DOHH2 (cell line): Measurements from ENCODE around the gene KLHL15.

Experiments used
- H3F3A ChIP-seq: fragments of 200-600 bp; sonication (generic), shearing (Covaris generic); 2 replicates; pipeline ENCODE4 v1.6.0; 2016; ENCODE audit warnings: antibody characterized with exemption, mild to moderate bottlenecking; ENCODE audit not compliant: control insufficient read depth, insufficient read depth
- H3K27ac ChIP-seq: fragments of 200-600 bp; sonication (generic); 2 replicates; pipeline ENCODE4 v1.5.1; 2014; ENCODE audit warnings: low read depth, mild to moderate bottlenecking, low read length, moderate library complexity
- H3K27me3 ChIP-seq: fragments of 200-600 bp; sonication (generic); 2 replicates; pipeline ENCODE4 v1.6.1; 2014; ENCODE audit warnings: mild to moderate bottlenecking, low read length, mixed read lengths; ENCODE audit not compliant: control insufficient read depth
- H3K36me3 ChIP-seq: fragments of 200-600 bp; sonication (generic); 2 replicates; pipeline ENCODE4 v1.6.1; 2014; ENCODE audit warnings: mild to moderate bottlenecking, low read length, moderate library complexity, mixed read lengths; ENCODE audit not compliant: control insufficient read depth
- H3K4me1 ChIP-seq: fragments of 200-600 bp; sonication (generic); 2 replicates; pipeline ENCODE4 v1.6.1; 2014; ENCODE audit warnings: mild to moderate bottlenecking, low read length, mixed read lengths; ENCODE audit not compliant: control insufficient read depth
- H3K4me2 ChIP-seq: fragments of 200-600 bp; sonication (generic); 2 replicates; pipeline ENCODE4 v1.6.0; 2014; ENCODE audit warnings: mild to moderate bottlenecking, low read length, moderate library complexity
- H3K4me3 ChIP-seq: fragments of 200-600 bp; sonication (generic); 2 replicates; pipeline ENCODE4 v1.5.1; 2014; ENCODE audit warnings: mild to moderate bottlenecking, low read length, mixed read lengths
- H3K79me2 ChIP-seq: fragments of 200-600 bp; sonication (generic); 2 replicates; pipeline ENCODE4 v1.6.1; 2014; ENCODE audit warnings: mild to moderate bottlenecking, low read length, mixed read lengths; ENCODE audit not compliant: control insufficient read depth
- H3K9me2 ChIP-seq: fragments of 200-600 bp; sonication (generic); replicated peaks from 2 replicates; pipeline ENCODE4 v1.6.1; 2014; ENCODE audit warnings: mild to moderate bottlenecking, low read length, mixed read lengths; ENCODE audit not compliant: control insufficient read depth
- H3K9me3 ChIP-seq: fragments of 200-600 bp; sonication (generic); 2 replicates; pipeline ENCODE4 v1.6.1; 2014; ENCODE audit warnings: antibody characterized with exemption, low read length, mixed read lengths; ENCODE audit not compliant: control insufficient read depth, insufficient read depth
- H4K20me1 ChIP-seq: fragments of 200-600 bp; sonication (generic); 2 replicates; pipeline ENCODE4 v1.6.0; 2014; ENCODE audit warnings: low read depth, mild to moderate bottlenecking, antibody characterized with exemption, low read length, moderate library complexity; ENCODE audit not compliant: control insufficient read depth, insufficient read depth
- CTCF ChIP-seq: fragments of 200-600 bp; sonication (generic); IDR thresholded peaks from one replicate; pipeline ENCODE4 v1.5.1; 2014; ENCODE audit warnings: antibody characterized with exemption, mild to moderate bottlenecking, low read depth, low read length; ENCODE audit not compliant: poor library complexity, severe bottlenecking
- EZH2phosphoT487 ChIP-seq: fragments of 200-600 bp; sonication (generic); IDR thresholded peaks from 2 replicates; pipeline ENCODE4 v1.6.1; 2017; ENCODE audit warnings: borderline replicate concordance, mild to moderate bottlenecking, antibody characterized with exemption, low read length, moderate library complexity, mixed read lengths

Gene KLHL15

GRCh38 chrX:23944234-23944633, 82.8 kb downstream of the KLHL15 start:
- Histone ChIP-seq H3K4me2 (no peak overlapping the region), H3K27me3 (no peaks in the 10 kb centered on the region), H3K79me2 (no peaks in the 10 kb centered on the region), H3K4me3 (no peak overlapping the region), H3K36me3 (no peaks in the 10 kb centered on the region), H4K20me1 (no peaks in the 10 kb centered on the region), H3F3A (no peaks in the 10 kb centered on the region), H3K27ac (no peak overlapping the region), H3K9me3 (no peaks in the 10 kb centered on the region), H3K9me2 (no peaks in the 10 kb centered on the region), H3K4me1 (no peaks in the 10 kb centered on the region)
- TF ChIP-seq CTCF = no peak
- TF ChIP-seq EZH2phosphoT487 = no peak

- Histone ChIP-seq H3K36me3 (no peaks in the 10 kb centered on the region), H3K27ac (no peak overlapping the region), H3K9me3 (no peaks in the 10 kb centered on the region), H3K4me3 (no peak overlapping the region), H3K4me2 (no peak overlapping the region), H3K27me3 (no peaks in the 10 kb centered on the region), H3F3A (no peaks in the 10 kb centered on the region), H4K20me1 (no peaks in the 10 kb centered on the region), H3K4me1 (no peaks in the 10 kb centered on the region), H3K79me2 (no peaks in the 10 kb centered on the region), H3K9me2 (no peaks in the 10 kb centered on the region)
- TF ChIP-seq CTCF (no peak), EZH2phosphoT487 (no peak)
These were observed 87.8 kb downstream of the KLHL15 start for GRCh38 chrX:23939203-23939602.

GRCh38 chrX:23938690-23939089, 88.3 kb downstream of the KLHL15 start:
- no peaks in the 10 kb centered on the region for H3K9me3 ChIP-seq
- no peaks in the 10 kb centered on the region for H3K36me3 ChIP-seq
- TF ChIP-seq CTCF (no peak), EZH2phosphoT487 (no peak)
- no peaks in the 10 kb centered on the region for H3K79me2 ChIP-seq
- no peaks in the 10 kb centered on the region for H3K27me3 ChIP-seq
- H3K4me2 ChIP-seq = no peak overlapping the region
- no peaks in the 10 kb centered on the region for H3K9me2 ChIP-seq
- H3K4me1 ChIP-seq = no peaks in the 10 kb centered on the region
- no peak overlapping the region for H3K27ac ChIP-seq
- H4K20me1 ChIP-seq = no peaks in the 10 kb centered on the region
- H3K4me3 ChIP-seq = no peak overlapping the region
- H3F3A ChIP-seq = no peaks in the 10 kb centered on the region

- Histone ChIP-seq H3K27ac (no peak overlapping the region), H3K9me3 (no peaks in the 10 kb centered on the region), H4K20me1 (no peaks in the 10 kb centered on the region), H3K4me2 (no peak overlapping the region), H3K4me3 (no peak overlapping the region), H3K9me2 (no peaks in the 10 kb centered on the region), H3K36me3 (no peaks in the 10 kb centered on the region), H3K27me3 (no peaks in the 10 kb centered on the region), H3K4me1 (no peaks in the 10 kb centered on the region), H3F3A (no peaks in the 10 kb centered on the region), H3K79me2 (no peaks in the 10 kb centered on the region)
- TF ChIP-seq EZH2phosphoT487 = no peak
- TF ChIP-seq CTCF = no peak
These were observed 89.9 kb downstream of the KLHL15 start for GRCh38 chrX:23937100-23937499.
